ENCODE data around the gene UBE2D2.

DNA sequence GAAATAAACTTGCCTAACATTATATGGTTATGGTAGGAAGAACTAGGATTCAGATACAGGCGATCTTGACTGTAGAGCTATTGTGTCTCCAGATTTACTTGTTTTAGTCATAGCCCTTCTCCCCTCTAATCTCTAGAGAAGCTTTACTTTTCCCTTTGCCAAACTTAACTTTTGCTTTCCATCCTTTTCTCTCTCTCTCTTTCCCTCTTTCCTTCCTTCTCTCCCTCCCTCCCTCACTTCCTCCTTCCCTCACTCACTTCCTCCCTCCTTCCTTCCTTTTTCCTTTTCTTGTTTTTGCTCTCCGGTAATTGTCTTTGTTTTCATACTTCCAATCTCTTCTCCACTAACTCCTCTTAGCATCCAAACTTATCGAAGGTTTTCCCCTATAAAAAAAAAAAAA is 10.4 kb downstream of the UBE2D2 start:
- TF ChIP-seq, protein P1, sequence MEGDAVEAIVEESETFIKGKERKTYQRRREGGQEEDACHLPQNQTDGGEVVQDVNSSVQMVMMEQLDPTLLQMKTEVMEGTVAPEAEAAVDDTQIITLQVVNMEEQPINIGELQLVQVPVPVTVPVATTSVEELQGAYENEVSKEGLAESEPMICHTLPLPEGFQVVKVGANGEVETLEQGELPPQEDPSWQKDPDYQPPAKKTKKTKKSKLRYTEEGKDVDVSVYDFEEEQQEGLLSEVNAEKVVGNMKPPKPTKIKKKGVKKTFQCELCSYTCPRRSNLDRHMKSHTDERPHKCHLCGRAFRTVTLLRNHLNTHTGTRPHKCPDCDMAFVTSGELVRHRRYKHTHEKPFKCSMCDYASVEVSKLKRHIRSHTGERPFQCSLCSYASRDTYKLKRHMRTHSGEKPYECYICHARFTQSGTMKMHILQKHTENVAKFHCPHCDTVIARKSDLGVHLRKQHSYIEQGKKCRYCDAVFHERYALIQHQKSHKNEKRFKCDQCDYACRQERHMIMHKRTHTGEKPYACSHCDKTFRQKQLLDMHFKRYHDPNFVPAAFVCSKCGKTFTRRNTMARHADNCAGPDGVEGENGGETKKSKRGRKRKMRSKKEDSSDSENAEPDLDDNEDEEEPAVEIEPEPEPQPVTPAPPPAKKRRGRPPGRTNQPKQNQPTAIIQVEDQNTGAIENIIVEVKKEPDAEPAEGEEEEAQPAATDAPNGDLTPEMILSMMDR (IDR thresholded peaks at IDR 0.05): no peak
- TF ChIP-seq, protein P2, sequence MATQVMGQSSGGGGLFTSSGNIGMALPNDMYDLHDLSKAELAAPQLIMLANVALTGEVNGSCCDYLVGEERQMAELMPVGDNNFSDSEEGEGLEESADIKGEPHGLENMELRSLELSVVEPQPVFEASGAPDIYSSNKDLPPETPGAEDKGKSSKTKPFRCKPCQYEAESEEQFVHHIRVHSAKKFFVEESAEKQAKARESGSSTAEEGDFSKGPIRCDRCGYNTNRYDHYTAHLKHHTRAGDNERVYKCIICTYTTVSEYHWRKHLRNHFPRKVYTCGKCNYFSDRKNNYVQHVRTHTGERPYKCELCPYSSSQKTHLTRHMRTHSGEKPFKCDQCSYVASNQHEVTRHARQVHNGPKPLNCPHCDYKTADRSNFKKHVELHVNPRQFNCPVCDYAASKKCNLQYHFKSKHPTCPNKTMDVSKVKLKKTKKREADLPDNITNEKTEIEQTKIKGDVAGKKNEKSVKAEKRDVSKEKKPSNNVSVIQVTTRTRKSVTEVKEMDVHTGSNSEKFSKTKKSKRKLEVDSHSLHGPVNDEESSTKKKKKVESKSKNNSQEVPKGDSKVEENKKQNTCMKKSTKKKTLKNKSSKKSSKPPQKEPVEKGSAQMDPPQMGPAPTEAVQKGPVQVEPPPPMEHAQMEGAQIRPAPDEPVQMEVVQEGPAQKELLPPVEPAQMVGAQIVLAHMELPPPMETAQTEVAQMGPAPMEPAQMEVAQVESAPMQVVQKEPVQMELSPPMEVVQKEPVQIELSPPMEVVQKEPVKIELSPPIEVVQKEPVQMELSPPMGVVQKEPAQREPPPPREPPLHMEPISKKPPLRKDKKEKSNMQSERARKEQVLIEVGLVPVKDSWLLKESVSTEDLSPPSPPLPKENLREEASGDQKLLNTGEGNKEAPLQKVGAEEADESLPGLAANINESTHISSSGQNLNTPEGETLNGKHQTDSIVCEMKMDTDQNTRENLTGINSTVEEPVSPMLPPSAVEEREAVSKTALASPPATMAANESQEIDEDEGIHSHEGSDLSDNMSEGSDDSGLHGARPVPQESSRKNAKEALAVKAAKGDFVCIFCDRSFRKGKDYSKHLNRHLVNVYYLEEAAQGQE (IDR thresholded peaks at IDR 0.05; ENCODE audit: insufficient read depth in 1 of 2, low read depth in 2 of 2, low read length in 1 of 2): no peak
- TF ChIP-seq POLR2AphosphoS5 (IDR thresholded peaks at IDR 0.05; ENCODE audit: low read depth, low read length) (no peak), TCF7L2 (IDR thresholded peaks at IDR 0.05; ENCODE audit: low read depth, low read length) (no peak), SIN3A (IDR thresholded peaks at IDR 0.05; ENCODE audit: borderline replicate concordance, insufficient read depth, low read depth, low read length) (no peak)
